K562 (cell line): Measurements from ENCODE around the gene ADGRF1. TPM values are rescaled to one million over a fixed set of nuclear protein-coding genes. Genes with fewer than 3 reads are reported as not detected.

Experiments
- ATAC-seq: fragments of 200-7000 bp; cut with Tn5 transposase; 3 replicates; pipeline ENCODE4 v1.9.1; 2020; ENCODE audit warnings: moderate library complexity
- Bru-seq: library from RNA; stranded (reverse); fragments of 400-500 nt; gene quantifications from one replicate; lab custom pipeline; 2021; lab: Mats Ljungman, UMichigan
- BruChase-seq, 2 experiments: library from RNA; stranded (reverse); fragments of 400-500 nt; gene quantifications; one replicate each; lab custom pipeline; 2021; lab: Mats Ljungman, UMichigan
- BruUV-seq: library from RNA; stranded (reverse); fragments of 400-500 nt; replicated peaks from 2 replicates; lab custom pipeline; 2021; lab: Mats Ljungman, UMichigan
- CTCF ChIA-PET: fragments of 300-600 bp; formaldehyde crosslinking; extraction: SDS; loops from one replicate; lab custom pipeline; 2021; ENCODE audit warnings: low intra/inter-chr PET ratio; lab: Yijun Ruan, JAX
- POLR2A ChIA-PET: fragments of 300-600, 350-650 bp; sonication (Branson Sonifier 250); formaldehyde crosslinking; extraction: SDS; loops from one replicate; lab custom pipeline; 2021; ENCODE audit warnings: antibody characterized with exemption, inconsistent platforms; lab: Yijun Ruan, JAX
- DNase-seq, 4 experiments: peaks; one replicate each; pipeline versions ENCODE4 v3.0.0 to v3.0.0-alpha.2; 2011 to 2018; ENCODE audit warnings: low spot score in 3 of 4, mixed read lengths in 3 of 4; ENCODE audit errors: extremely low read depth in 1 of 4
- FAIRE-seq: peaks from 2 replicates; lab custom pipeline; 2011; peaks lifted over from hg19 to GRCh38; lab: Jason Lieb, UNC
- H2AFZ ChIP-seq: 2 replicates; pipeline ENCODE4 v1.6.0; 2011; ENCODE audit warnings: low read depth, low read length, control low read depth, inconsistent platforms
- H3K27ac ChIP-seq: fragments of 200-600 bp; 3 replicates; pipeline ENCODE4 v1.8.0; 2011; ENCODE audit warnings: low read depth, mild to moderate bottlenecking, control low read depth, inconsistent platforms, low read length, moderate library complexity, mixed read lengths; ENCODE audit errors: extremely low read depth
- H3K27me3 ChIP-seq, 2 experiments: fragments of 300-600 bp in 1 of 2; 2 replicates in 1 of 2; 3 replicates in 1 of 2; pipeline versions ENCODE4 v1.6.0 to v1.8.0; 2011; ENCODE audit warnings: inconsistent platforms in 2 of 2, low read length in 2 of 2, mild to moderate bottlenecking in 1 of 2, mixed read lengths in 1 of 2, moderate library complexity in 1 of 2; ENCODE audit not compliant: control insufficient read depth in 2 of 2, insufficient read depth in 2 of 2
- H3K36me3 ChIP-seq: fragments of 300-600 bp; 3 replicates; pipeline ENCODE4 v1.8.0; 2011; ENCODE audit warnings: mild to moderate bottlenecking, low read length, inconsistent platforms; ENCODE audit not compliant: control insufficient read depth, insufficient read depth
- H3K4me1 ChIP-seq, 2 experiments: fragments of 200-600 bp in 1 of 2; replicated peaks in 1 of 2; 2 replicates in 1 of 2; 3 replicates in 1 of 2; pipeline versions ENCODE4 v1.5.1 to v1.8.0; 2011; ENCODE audit warnings: inconsistent platforms in 2 of 2, low read length in 2 of 2, mild to moderate bottlenecking in 1 of 2, mixed read lengths in 1 of 2, moderate library complexity in 1 of 2; ENCODE audit not compliant: control insufficient read depth in 2 of 2, insufficient read depth in 2 of 2
- H3K4me2 ChIP-seq: 2 replicates; pipeline ENCODE4 v1.6.1; 2011; ENCODE audit warnings: low read length, control low read depth, inconsistent platforms, mixed read lengths; ENCODE audit not compliant: insufficient read depth
- H3K4me3 ChIP-seq: fragments of 200-600 bp; sonication (generic), shearing (Covaris generic); 2 replicates; pipeline ENCODE4 v1.5.1; 2016; ENCODE audit warnings: control low read depth, inconsistent platforms
- H3K79me2 ChIP-seq: fragments of 200-600 bp; 3 replicates; pipeline ENCODE4 v1.8.0; 2011; ENCODE audit warnings: low read length, inconsistent platforms; ENCODE audit not compliant: control insufficient read depth, insufficient read depth
- H3K9ac ChIP-seq, 2 experiments: 2 replicates each; pipeline versions ENCODE4 v1.6.0 to v1.6.1; 2011; ENCODE audit warnings: low read depth in 2 of 2, low read length in 2 of 2, control low read depth in 1 of 2, inconsistent platforms in 1 of 2, mild to moderate bottlenecking in 1 of 2, mixed read lengths in 1 of 2; ENCODE audit not compliant: insufficient read depth in 1 of 2
- H3K9me1 ChIP-seq: one replicate; pipeline ENCODE4 v1.6.0; 2011; ENCODE audit warnings: inconsistent platforms, mild to moderate bottlenecking, low read length, moderate library complexity; ENCODE audit not compliant: control insufficient read depth, insufficient read depth
- H3K9me3 ChIP-seq: replicated peaks from 2 replicates; pipeline ENCODE4 v1.5.1; 2011; ENCODE audit warnings: low read depth, low read length, inconsistent platforms; ENCODE audit not compliant: control insufficient read depth, insufficient read depth
- H4K20me1 ChIP-seq: replicated peaks from 2 replicates; pipeline ENCODE4 v1.6.1; 2011; ENCODE audit warnings: low read length, inconsistent platforms, mixed read lengths; ENCODE audit not compliant: control insufficient read depth, insufficient read depth
- BCOR ChIP-seq: fragments of 450-650 bp; IDR thresholded peaks from 2 replicates; pipeline ENCODE4 v1.6.1; 2016
- EZH2 ChIP-seq: IDR thresholded peaks from 2 replicates; pipeline ENCODE4 v1.6.1; 2012; ENCODE audit warnings: low read depth, mild to moderate bottlenecking, inconsistent platforms, low read length, borderline replicate concordance
- FOXK1 ChIP-seq: sonication (generic); formaldehyde crosslinking; IDR thresholded peaks from 2 replicates; pipeline ENCODE4 v1.8.0; 2022; ENCODE audit warnings: missing genetic modification reagents, mild to moderate bottlenecking, borderline replicate concordance
- HOXB6 ChIP-seq: fragments of 250-450 bp; sonication (Bioruptor Pico); IDR thresholded peaks from 2 replicates; pipeline ENCODE4 v1.5.1; 2022; ENCODE audit warnings: mild to moderate bottlenecking, borderline replicate concordance
- NFIX ChIP-seq: fragments of 250-450 bp; sonication (Bioruptor Pico); IDR thresholded peaks from 2 replicates; pipeline ENCODE4 v1.4.0; 2020; ENCODE audit warnings: low read depth, mild to moderate bottlenecking, moderate library complexity
- POLR2B ChIP-seq: fragments of 450-650 bp; IDR thresholded peaks from 2 replicates; pipeline ENCODE4 v1.6.1; 2018; ENCODE audit warnings: low read depth; ENCODE audit not compliant: partially characterized antibody
- PTBP1 ChIP-seq: fragments of 200-400 bp; formaldehyde crosslinking; IDR thresholded peaks from 2 replicates; pipeline ENCODE4 v1.6.1; 2017; ENCODE audit warnings: low read depth, low read length
- RB1 ChIP-seq: fragments of 450-650 bp; IDR thresholded peaks from 2 replicates; pipeline ENCODE4 v1.6.1; 2017; ENCODE audit warnings: low read depth, mild to moderate bottlenecking
- SMARCE1 ChIP-seq: fragments of 450-650 bp; IDR thresholded peaks from 2 replicates; pipeline ENCODE4 v1.7.1; 2016; ENCODE audit warnings: mild to moderate bottlenecking
- YBX1 ChIP-seq: fragments of 450-650 bp; IDR thresholded peaks from 2 replicates; pipeline ENCODE4 v1.7.1; 2016; ENCODE audit warnings: mild to moderate bottlenecking
- ZBTB12 ChIP-seq: fragments of 250-450 bp; sonication (Bioruptor Pico); IDR thresholded peaks from 2 replicates; pipeline ENCODE4 v1.4.0; 2020
- WGBS: fragments of 100-300 bp; shearing (Covaris generic); methylation state at CpG from one replicate; pipeline ENCODE4 v1.1.6; 2016; ENCODE audit warnings: low coverage, mixed read lengths; ENCODE audit not compliant: insufficient coverage; ENCODE audit errors: missing lambda C conversion rate; 5-methylcytosine and 5-hydroxymethylcytosine counted together
- in situ Hi-C: fragments of 300-500 bp; cut with MboI; formaldehyde crosslinking; loops from 4 replicates; pipeline ENCODE4 v1.15.0; 2018; ENCODE audit warnings: inconsistent platforms, mixed read lengths
- intact Hi-C: fragments of 100-400 bp; cut with micrococcal nuclease; formaldehyde crosslinking; loops from 2 replicates; pipeline ENCODE4 v1.14.2; 2022
- long read RNA-seq, 3 experiments: library from polyadenylated mRNA in 2 of 3; library from RNA in 1 of 3; unstranded in 2 of 3; stranded (forward) in 1 of 3; transcript quantifications; one replicate each; pipeline ENCODE4 v2.0.0, GENCODE V29; 2019 to 2022
- polyA minus RNA-seq, 3 experiments: library from RNA; depleted of rRNA, polyadenylated mRNA; stranded (reverse); fragments of >200 nt; gene quantifications; 2 replicates each; pipeline ENCODE4 v1.2.3, GENCODE V29; 2011
- polyA plus RNA-seq, 8 experiments: library from polyadenylated mRNA; depleted of rRNA in 4 of 8; stranded (reverse) in 5 of 8; unstranded in 3 of 8; fragments of >200 nt; fragmentation: Nextera tagmentation in 2 of 8; fragmentation: Illumina TruSeq in 1 of 8; extraction: Ambion mirVana in 2 of 8; extraction: Trizol in 1 of 8; gene quantifications; 2 replicates each; pipeline versions ENCODE4 v1.2.1 to v1.2.3, GENCODE V29; 2011 to 2014; ENCODE audit warnings: inconsistent platforms in 1 of 8, missing spikeins in 1 of 8
- total RNA-seq, 7 experiments: library from RNA; depleted of rRNA in 6 of 7; stranded (reverse); fragments of >200 nt in 6 of 7; fragmentation: Illumina TruSeq in 2 of 7; extraction: Trizol in 2 of 7; gene quantifications; 2 replicates each; pipeline versions ENCODE4 v1.2.1 to v1.2.3, GENCODE V29; 2011 to 2021; ENCODE audit warnings: low replicate concordance in 1 of 7

The ADGRF1 gene
- total RNA-seq (2011; cell fraction: chromatin; rRNA removed; ENCODE audit: low replicate concordance) = not detected in 2 replicates
- not detected in 2 replicates for total RNA-seq (2011; cell fraction: nucleolus; rRNA removed)
- not detected in 2 replicates for total RNA-seq (2011; cell fraction: nucleoplasm; rRNA removed)
- total RNA-seq (2014; rRNA removed) = not detected in 2 replicates
- total RNA-seq (2014; rRNA removed; fragmentation: Illumina TruSeq; extraction: Trizol) = not detected in 2 replicates
- total RNA-seq (2015; rRNA removed; fragmentation: Illumina TruSeq; extraction: Trizol) = not detected in 2 replicates
- total RNA-seq (2021) = 0.22 TPM in 1 of 2 replicates, not detected in the other
- polyA plus RNA-seq (2011; rRNA removed) = not detected in 2 replicates
- not detected in 2 replicates for polyA plus RNA-seq (2011; cell fraction: cytosol; rRNA removed)
- polyA plus RNA-seq (2011; cell fraction: nucleus; rRNA removed) = not detected in 2 replicates
- 0.03 TPM in 1 of 2 replicates, not detected in the other for polyA plus RNA-seq (2012)
- polyA plus RNA-seq (2014; fragmentation: Illumina TruSeq; extraction: Trizol) = not detected in 2 replicates
- polyA plus RNA-seq (2014; fragmentation: Nextera tagmentation; extraction: Ambion mirVana) = not detected
- polyA plus RNA-seq (2014; rRNA removed) = not detected in 2 replicates
- not detected in 2 replicates for polyA minus RNA-seq (2011; rRNA and poly(A)+ RNA removed)
- not detected in 2 replicates for polyA minus RNA-seq (2011; cell fraction: cytosol; rRNA and poly(A)+ RNA removed)
- not detected in 2 replicates for polyA minus RNA-seq (2011; cell fraction: nucleus; rRNA and poly(A)+ RNA removed)
- percentile 26 among the genes with signal in this experiment for Bru-seq, nascent RNA
- percentile 25 among the genes with signal in this experiment for BruChase-seq, experiment 1, labeled RNA remaining after a 2-hour chase
- percentile 28 among the genes with signal in this experiment for BruChase-seq, experiment 2, labeled RNA remaining after a 6-hour chase
- long read RNA-seq, experiment 1 = 0 reads
- long read RNA-seq, experiment 2 = 0 reads
- long read RNA-seq, experiment 3 = 0 reads

- ChIA-PET CTCF (no interaction called here), POLR2A (interaction anchor here (1.3 kb wide), 1 partner anchor 9 kb away, joined by 5 read pairs; no protein-coding TSS in a partner anchor)
- in situ Hi-C loops (loop anchor here (10.0 kb wide), 1 partner anchor 188 kb away; no protein-coding TSS in a partner anchor), intact Hi-C loops (no loop called here)
- no peaks in the 10 kb centered on the region for H3K9me3 ChIP-seq
- DNase-seq = no peak
- H3K9me1 ChIP-seq = no peaks in the 10 kb centered on the region
- no peaks in the 10 kb centered on the region for H3K79me2 ChIP-seq
- H3K4me1 ChIP-seq = no peaks in the 10 kb centered on the region
- H3K27ac ChIP-seq = no peak within 1 kb of the TSS
- no peak within 1 kb of the TSS for H3K4me2 ChIP-seq
- 0 out of 5 replicates have a peak, but pooled peaks cover 2 to 3% of the 10 kb centered on the region in 2 experiments for H3K27me3 ChIP-seq
- FAIRE-seq = no peak
- no peaks in the 10 kb centered on the region for H3K36me3 ChIP-seq
- no peak within 1 kb of the TSS for H3K4me3 ChIP-seq
- H2AFZ ChIP-seq = no peak within 1 kb of the TSS
- BruUV-seq = no TSS peak
- no peaks in the 10 kb centered on the region for H4K20me1 ChIP-seq
- H3K9ac ChIP-seq = no peak within 1 kb of the TSS
- no peak for ATAC-seq
- WGBS = 3% methylated on average over 3 of the region's 3 CpGs
- TF ChIP-seq NFIX (no peak), SMARCE1 (no peak), POLR2B (no peak), BCOR (no peak), YBX1 (no peak), RB1 (no peak), FOXK1 (CRISPR knock-in tag) (no peak), PTBP1 (no peak), ZBTB12 (CRISPR knock-in tag) (no peak), HOXB6 (CRISPR knock-in tag) (no peak), EZH2 (no peak)
Observed at GRCh38 chr6:47042275-47042791, at the start of gene ADGRF1. Gene ADGRF1, minus strand, starts transcription at chr6:47042332. Its CDS starts 13,271 bp downstream, at chr6:47029061.
